DOHH2 (cell line): ENCODE results near the gene MRI1.

ENCODE experiments used
- CTCF ChIP-seq: fragments of 200-600 bp; sonication (generic); IDR thresholded peaks from one replicate; pipeline ENCODE4 v1.5.1; 2014; ENCODE audit warnings: antibody characterized with exemption, mild to moderate bottlenecking, low read depth, low read length; ENCODE audit not compliant: poor library complexity, severe bottlenecking
- EZH2phosphoT487 ChIP-seq: fragments of 200-600 bp; sonication (generic); IDR thresholded peaks from 2 replicates; pipeline ENCODE4 v1.6.1; 2017; ENCODE audit warnings: borderline replicate concordance, mild to moderate bottlenecking, antibody characterized with exemption, low read length, moderate library complexity, mixed read lengths

- TF ChIP-seq CTCF = no peak
- no peak for TF ChIP-seq EZH2phosphoT487
These were observed 30.1 kb downstream of the MRI1 start for GRCh38 chr19:13794398-13794756.
